Right lobe of liver (tissue), 4 donors: Measurements from ENCODE around the gene LAMB3.

Experiments used
- CTCF ChIP-seq, 4 donors: fragments of 200-600 bp in 3 of 4; fragments of 450-650 bp in 1 of 4; IDR thresholded peaks; one replicate each; pipeline versions ENCODE4 v1.5.1 to v1.8.0; 2016 to 2022; ENCODE audit warnings: antibody characterized with exemption in 4 of 4, mild to moderate bottlenecking in 2 of 4
- POLR2A ChIP-seq: fragments of 450-650 bp; IDR thresholded peaks from one replicate; pipeline ENCODE4 v1.6.1; 2017; ENCODE audit warnings: antibody characterized with exemption, mild to moderate bottlenecking
- donor health status: DM: no; HTN: no; CAD: no.
- donor health status: DM: no; HTN: no; CAD: no.
- donor health status: DM: no; HTN: yes; CAD: no.

- TF ChIP-seq CTCF (IDR thresholded peaks at IDR 0.05): no peak
- TF ChIP-seq POLR2A: no peak
Measured at GRCh38 chr1:209635850-209636249, 16.4 kb downstream of the LAMB3 start.
